ENCODE results near the gene TTC27. TPM values are rescaled to one million over a fixed set of nuclear protein-coding genes. Genes with fewer than 3 reads are reported as not detected.

The TTC27 gene
- polyA plus RNA-seq, 1 donor from 2014 or later, result 11.1 TPM

GRCh38 chr2:32849456-32850194 lies 221.8 kb downstream of the TTC27 start (continued):
- TF ChIP-seq REST (IDR thresholded peaks at IDR 0.05; ENCODE audit: borderline replicate concordance), result no peak

- no peaks in the 10 kb centered on the region for H3K36me3 ChIP-seq (ENCODE audit: insufficient read depth, low read length)
- no peak overlapping the region for H2AFZ ChIP-seq (ENCODE audit: low read depth, low read length)
- no peak overlapping the region for H3K4me2 ChIP-seq (ENCODE audit: low read length)
Observed at GRCh38 chr2:32851777-32852439, 224.1 kb downstream of the TTC27 start.

More at GRCh38 chr2:32851777-32852439, 224.1 kb downstream of the TTC27 start:
- Histone ChIP-seq H3K79me2 (replicated peaks; ENCODE audit: insufficient read depth, low read length) (no peaks in the 10 kb centered on the region), H3K27ac (ENCODE audit: low read length) (no peak overlapping the region), H4K20me1 (ENCODE audit: insufficient read depth) (no peaks in the 10 kb centered on the region), H3K27me3 (ENCODE audit: insufficient read depth, low read depth, low read length) (no peaks in the 10 kb centered on the region), H3K9me2 (ENCODE audit: insufficient read depth, low read length) (no peaks in the 10 kb centered on the region), H3K9ac (ENCODE audit: low read length) (no peak overlapping the region), H3F3A (ENCODE audit: insufficient read depth, low read length, poor library complexity, severe bottlenecking) (no peaks in the 10 kb centered on the region), H3K4me3 (ENCODE audit: low read length) (no peak overlapping the region), H3K9me3 (ENCODE audit: low read length) (no peaks in the 10 kb centered on the region)
- no peak for TF ChIP-seq RAD21 (conservative IDR thresholded peaks at IDR 0.05)
- TF ChIP-seq MXI1 (conservative IDR thresholded peaks at IDR 0.05; ENCODE audit: poor library complexity, severe bottlenecking), result no peak
- no peak for TF ChIP-seq REST (IDR thresholded peaks at IDR 0.05; ENCODE audit: borderline replicate concordance)
- no peak for TF ChIP-seq SMC3 (conservative IDR thresholded peaks at IDR 0.05; ENCODE audit: poor library complexity)
- no peak for TF ChIP-seq POLR2AphosphoS5 (IDR thresholded peaks at IDR 0.05)
- no peak for TF ChIP-seq EZH2 (IDR thresholded peaks at IDR 0.05; ENCODE audit: borderline replicate concordance, insufficient read depth, low read length, poor library complexity, severe bottlenecking)

All from neural cell (in vitro differentiated cells).